GM13976 (cell line): Measurements from ENCODE around the gene LCE2C.
A peak's percentile ranks its signal among the peaks of the same experiment; 100 is the strongest.
"Not testable (repeated sequence)": the region's sequence is repeated elsewhere in the genome, so short reads cannot be mapped to it uniquely, and the experiment has no call there.

Experiments
- DNase-seq: peaks from one replicate; pipeline ENCODE4 v3.0.0; 2012; ENCODE audit warnings: low spot score
- in situ Hi-C: fragments of 300-500 bp; cut with MboI; formaldehyde crosslinking; loops from one replicate; pipeline ENCODE4 v1.12.0; 2022; ENCODE audit warnings: low sequenced_read_pairs, mixed read lengths, inconsistent platforms; ENCODE audit not compliant: unreplicated experiment
- TF ChIP-seq, protein P1 (sequence below): IDR thresholded peaks from 2 replicates; pipeline ENCODE4 v1.5.1; 2012; ENCODE audit warnings: borderline replicate concordance, mild to moderate bottlenecking; ENCODE audit not compliant: insufficient read depth; ENCODE audit errors: extremely low read depth, missing control alignments, control extremely low read depth

The LCE2C gene

DNA sequence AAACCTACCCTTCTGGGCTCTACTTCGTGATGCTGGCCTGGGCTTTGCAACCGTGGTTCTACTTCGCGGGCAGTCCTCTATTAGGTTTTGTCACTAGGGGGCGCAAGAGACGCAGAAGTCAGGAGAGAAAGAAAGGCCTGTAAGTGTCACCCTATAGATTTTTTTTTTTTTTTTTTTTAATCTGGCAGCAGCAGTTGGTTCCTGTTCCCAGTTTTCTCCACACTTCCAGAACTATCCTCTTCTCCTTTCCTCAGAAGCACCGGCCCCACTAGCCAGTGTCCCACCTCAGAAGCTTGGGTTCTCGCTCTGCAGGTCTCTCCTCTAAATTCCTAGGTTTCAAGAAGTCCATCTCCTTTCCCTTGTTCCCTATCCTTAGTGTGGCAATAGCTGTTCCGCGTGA is 21.0 kb upstream of the LCE2C start:
- in situ Hi-C loops = loop anchor here (25.0 kb wide), 1 partner anchor 283 kb away; the partner anchor contains the start of gene SPRR5
- TF ChIP-seq, protein P1, sequence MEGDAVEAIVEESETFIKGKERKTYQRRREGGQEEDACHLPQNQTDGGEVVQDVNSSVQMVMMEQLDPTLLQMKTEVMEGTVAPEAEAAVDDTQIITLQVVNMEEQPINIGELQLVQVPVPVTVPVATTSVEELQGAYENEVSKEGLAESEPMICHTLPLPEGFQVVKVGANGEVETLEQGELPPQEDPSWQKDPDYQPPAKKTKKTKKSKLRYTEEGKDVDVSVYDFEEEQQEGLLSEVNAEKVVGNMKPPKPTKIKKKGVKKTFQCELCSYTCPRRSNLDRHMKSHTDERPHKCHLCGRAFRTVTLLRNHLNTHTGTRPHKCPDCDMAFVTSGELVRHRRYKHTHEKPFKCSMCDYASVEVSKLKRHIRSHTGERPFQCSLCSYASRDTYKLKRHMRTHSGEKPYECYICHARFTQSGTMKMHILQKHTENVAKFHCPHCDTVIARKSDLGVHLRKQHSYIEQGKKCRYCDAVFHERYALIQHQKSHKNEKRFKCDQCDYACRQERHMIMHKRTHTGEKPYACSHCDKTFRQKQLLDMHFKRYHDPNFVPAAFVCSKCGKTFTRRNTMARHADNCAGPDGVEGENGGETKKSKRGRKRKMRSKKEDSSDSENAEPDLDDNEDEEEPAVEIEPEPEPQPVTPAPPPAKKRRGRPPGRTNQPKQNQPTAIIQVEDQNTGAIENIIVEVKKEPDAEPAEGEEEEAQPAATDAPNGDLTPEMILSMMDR = peak; percentile 73
- DNase-seq = peak; percentile 65

DNA sequence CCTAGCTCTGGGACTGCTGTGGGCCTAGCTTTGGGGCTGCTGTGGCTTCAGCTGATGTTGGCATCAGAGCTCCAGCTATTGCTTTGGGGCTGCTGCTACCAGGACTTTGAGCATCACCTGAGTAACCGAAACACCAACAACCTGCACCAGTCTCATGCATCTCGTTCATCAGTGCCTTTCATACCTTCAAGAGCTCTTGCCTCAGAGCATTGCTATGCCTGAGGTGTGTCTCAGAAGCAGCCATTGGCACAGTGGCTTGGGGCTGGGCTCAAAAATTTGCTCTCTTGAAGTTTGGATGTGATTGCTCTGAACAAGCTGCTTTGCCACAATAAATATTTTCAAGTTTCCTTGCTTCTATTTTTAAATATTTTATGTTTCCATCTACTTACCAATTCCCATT is 18.6 kb upstream of the LCE2C start:
- TF ChIP-seq, protein P1 = no peak
- in situ Hi-C loops = loop anchor here (25.0 kb wide), 1 partner anchor 281 kb away; the partner anchor contains the start of gene SPRR5
- DNase-seq = no peak

DNA sequence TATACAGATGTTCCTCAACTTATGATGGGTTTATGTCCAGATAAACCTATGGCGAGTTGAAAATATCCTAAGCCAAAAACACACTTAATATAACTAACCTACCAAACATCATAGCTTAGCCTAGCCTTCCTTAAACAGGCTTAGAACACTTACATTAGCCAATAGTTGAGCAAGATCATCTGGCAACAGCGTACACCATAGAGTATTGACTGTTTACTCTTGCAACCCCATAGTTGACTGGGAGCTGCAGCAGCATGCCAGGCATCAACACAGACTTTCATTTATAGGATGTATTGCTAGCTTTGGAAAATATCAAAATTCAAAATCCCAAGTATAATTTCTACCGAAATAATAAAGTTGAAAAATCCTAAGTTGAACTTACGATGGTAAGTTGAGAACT is 17.4 kb upstream of the LCE2C start:
- DNase-seq = no peak
- in situ Hi-C loops = loop anchor here (25.0 kb wide), 1 partner anchor 280 kb away; the partner anchor contains the start of gene SPRR5
- TF ChIP-seq, protein P1 = no peak

DNA sequence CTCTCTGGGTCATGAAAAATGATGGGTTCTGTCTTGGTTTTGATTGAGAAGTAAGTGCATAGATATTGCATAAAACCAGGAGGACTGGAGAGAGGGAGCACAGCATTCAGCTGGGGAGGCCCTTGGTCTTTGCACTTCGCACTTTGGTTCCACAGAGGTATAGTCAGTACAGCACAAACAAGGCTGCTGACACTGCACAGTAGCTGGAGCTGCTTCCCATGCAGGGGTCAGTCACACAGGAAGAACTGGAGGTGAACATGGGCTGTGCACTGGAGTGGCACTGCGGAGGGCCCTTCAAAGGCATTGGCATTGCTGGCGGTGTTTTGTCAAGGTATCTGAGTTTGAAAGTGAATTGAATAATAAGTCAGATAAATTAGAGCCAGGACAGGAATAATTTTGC is 16.4 kb upstream of the LCE2C start:
- TF ChIP-seq, protein P1 = no peak
- DNase-seq = no peak
- in situ Hi-C loops = loop anchor here (25.0 kb wide), 1 partner anchor 279 kb away; the partner anchor contains the start of gene SPRR5

DNA sequence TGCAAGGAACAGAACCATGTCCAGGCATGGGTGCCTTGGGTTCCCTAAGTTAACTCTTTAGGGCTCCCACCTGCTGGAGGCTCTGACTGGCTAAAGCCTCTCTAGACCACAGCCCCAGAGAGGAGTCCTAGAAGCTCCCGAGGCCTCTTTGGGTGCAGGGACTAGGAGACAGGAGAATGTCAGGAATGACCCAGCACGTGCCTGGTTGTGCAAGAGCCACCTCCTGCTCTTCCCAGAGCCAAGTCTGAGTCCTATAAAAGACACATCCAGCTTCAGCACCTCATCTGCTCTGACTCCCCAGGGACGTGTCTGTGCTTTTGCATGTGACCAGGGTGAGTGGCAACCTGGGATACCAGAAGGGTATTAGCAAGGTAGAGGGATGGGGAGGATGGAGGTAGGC is 12.0 kb upstream of the LCE2C start, which contains the start of gene LCE2D:
Gene LCE2D, plus strand, starts transcription at position 283 of the 400 bp plus-strand sequence. CDS start 726 bp downstream, outside the sequence.
- TF ChIP-seq, protein P1 = no peak
- no peak for DNase-seq
- in situ Hi-C loops = loop anchor here (25.0 kb wide), 1 partner anchor 274 kb away; the partner anchor contains the start of gene SPRR5

DNA sequence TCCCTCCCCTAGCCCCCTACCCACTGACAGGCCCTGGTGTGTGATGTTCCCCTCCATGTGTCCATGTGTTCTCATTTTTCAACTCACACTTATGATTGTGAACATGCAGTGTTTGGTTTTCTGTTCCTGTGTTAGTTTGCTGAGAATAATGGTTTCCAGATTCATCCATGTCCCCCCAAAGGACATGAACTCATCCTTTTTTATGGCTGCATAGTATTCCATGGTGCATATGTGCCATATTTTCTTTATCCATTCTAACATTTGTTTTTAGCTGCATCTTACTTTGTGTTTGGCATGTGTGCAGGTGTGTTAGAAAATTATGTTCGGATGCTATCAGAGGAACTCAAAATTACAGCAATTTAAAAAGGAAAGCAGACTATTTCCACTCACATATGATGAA is 8.9 kb upstream of the LCE2C start:
- DNase-seq = not testable (repeated sequence)
- in situ Hi-C loops = loop anchor here (25.0 kb wide), 1 partner anchor 271 kb away; the partner anchor contains the start of gene SPRR5

DNA sequence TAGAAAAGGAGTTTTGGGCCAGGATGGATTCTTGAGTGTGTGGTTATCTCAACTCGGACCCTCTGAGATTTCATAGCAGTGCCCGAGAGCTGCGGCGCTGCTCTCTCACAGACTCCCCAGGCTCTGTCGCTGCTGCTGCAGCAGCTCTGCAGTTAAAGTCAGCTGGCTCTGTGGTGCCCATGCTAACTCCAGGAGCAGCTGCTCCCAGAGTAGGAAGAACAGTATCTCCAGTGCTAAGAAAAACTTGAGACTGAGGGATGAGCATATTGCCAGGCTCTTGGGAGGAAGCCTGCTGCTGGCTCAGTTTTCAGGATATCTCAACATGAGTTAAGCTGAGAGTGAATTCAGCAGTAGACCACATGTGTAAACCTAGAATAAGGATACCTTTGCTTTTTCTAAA is 7.4 kb upstream of the LCE2C start:
- TF ChIP-seq, protein P1 = no peak
- in situ Hi-C loops = loop anchor here (25.0 kb wide), 1 partner anchor 270 kb away; the partner anchor contains the start of gene SPRR5
- no peak for DNase-seq
